Stomach (tissue), 4 donors: ENCODE data around the gene XAB2.
"Not testable (repeated sequence)": the region's sequence is repeated elsewhere in the genome, so short reads cannot be mapped to it uniquely, and the experiment has no call there.

Experiments used
- POLR2AphosphoS5 ChIP-seq, 3 donors: sonication (generic); formaldehyde crosslinking; IDR thresholded peaks; one replicate each; pipeline ENCODE4 v1.6.1; 2016; ENCODE audit warnings: antibody characterized with exemption in 3 of 3
- TF ChIP-seq, protein P1 (sequence below), 7 experiments: fragments of 450-650 bp in 4 of 7; fragments of 200-600 bp in 3 of 7; sonication (generic) in 3 of 7; IDR thresholded peaks; one replicate each; pipeline ENCODE4 v1.5.1; 2016 to 2019; ENCODE audit warnings: antibody characterized with exemption in 7 of 7, control low read depth in 2 of 7, mild to moderate bottlenecking in 1 of 7

DNA sequence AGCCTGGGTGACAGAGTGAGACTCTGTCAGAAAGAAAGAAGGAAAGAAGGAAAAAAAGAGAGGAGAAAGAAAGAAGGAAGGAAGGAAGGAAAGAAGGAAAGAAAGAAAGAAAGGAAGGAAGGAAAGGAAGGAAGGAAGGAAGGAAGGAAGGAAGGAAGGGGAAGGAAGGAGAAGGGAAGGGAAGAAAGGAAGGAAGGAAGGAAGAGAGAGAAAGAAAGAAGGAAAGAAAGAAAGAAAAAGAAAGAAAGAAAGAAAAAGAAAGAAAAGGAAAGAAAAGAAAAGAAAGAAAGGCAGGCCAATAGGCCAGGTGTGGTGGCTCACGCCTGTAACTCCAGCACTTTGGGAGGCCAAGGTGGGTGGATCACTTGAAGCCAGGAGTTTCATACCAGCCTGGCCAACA, 51.9 kb downstream of the XAB2 start:
- TF ChIP-seq, protein P1, sequence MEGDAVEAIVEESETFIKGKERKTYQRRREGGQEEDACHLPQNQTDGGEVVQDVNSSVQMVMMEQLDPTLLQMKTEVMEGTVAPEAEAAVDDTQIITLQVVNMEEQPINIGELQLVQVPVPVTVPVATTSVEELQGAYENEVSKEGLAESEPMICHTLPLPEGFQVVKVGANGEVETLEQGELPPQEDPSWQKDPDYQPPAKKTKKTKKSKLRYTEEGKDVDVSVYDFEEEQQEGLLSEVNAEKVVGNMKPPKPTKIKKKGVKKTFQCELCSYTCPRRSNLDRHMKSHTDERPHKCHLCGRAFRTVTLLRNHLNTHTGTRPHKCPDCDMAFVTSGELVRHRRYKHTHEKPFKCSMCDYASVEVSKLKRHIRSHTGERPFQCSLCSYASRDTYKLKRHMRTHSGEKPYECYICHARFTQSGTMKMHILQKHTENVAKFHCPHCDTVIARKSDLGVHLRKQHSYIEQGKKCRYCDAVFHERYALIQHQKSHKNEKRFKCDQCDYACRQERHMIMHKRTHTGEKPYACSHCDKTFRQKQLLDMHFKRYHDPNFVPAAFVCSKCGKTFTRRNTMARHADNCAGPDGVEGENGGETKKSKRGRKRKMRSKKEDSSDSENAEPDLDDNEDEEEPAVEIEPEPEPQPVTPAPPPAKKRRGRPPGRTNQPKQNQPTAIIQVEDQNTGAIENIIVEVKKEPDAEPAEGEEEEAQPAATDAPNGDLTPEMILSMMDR (IDR thresholded peaks at IDR 0.05) = not testable (repeated sequence)
- not testable (repeated sequence) for TF ChIP-seq POLR2AphosphoS5 (IDR thresholded peaks at IDR 0.05)
